ENCODE results near the gene KRTAP3-2.

GRCh38 chr17:40984226-40984625 is 15.5 kb downstream of the KRTAP3-2 start, which contains the start of gene KRT40:
- TF ChIP-seq, protein P1, sequence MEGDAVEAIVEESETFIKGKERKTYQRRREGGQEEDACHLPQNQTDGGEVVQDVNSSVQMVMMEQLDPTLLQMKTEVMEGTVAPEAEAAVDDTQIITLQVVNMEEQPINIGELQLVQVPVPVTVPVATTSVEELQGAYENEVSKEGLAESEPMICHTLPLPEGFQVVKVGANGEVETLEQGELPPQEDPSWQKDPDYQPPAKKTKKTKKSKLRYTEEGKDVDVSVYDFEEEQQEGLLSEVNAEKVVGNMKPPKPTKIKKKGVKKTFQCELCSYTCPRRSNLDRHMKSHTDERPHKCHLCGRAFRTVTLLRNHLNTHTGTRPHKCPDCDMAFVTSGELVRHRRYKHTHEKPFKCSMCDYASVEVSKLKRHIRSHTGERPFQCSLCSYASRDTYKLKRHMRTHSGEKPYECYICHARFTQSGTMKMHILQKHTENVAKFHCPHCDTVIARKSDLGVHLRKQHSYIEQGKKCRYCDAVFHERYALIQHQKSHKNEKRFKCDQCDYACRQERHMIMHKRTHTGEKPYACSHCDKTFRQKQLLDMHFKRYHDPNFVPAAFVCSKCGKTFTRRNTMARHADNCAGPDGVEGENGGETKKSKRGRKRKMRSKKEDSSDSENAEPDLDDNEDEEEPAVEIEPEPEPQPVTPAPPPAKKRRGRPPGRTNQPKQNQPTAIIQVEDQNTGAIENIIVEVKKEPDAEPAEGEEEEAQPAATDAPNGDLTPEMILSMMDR (conservative IDR thresholded peaks at IDR 0.05; ENCODE audit: low read length): no peak
- no peak for TF ChIP-seq EZH2phosphoT487 (IDR thresholded peaks at IDR 0.05; ENCODE audit: borderline replicate concordance, low read depth, low read length)

Measured in OCI-LY7 (cell line).